LNCAP (cell line): ENCODE measurements around the gene AGPAT3.

Experiments
- CTCF ChIP-seq: fragments of 450-650 bp; IDR thresholded peaks from 2 replicates; pipeline ENCODE4 v1.5.1; 2017; ENCODE audit warnings: mild to moderate bottlenecking

The AGPAT3 gene

GRCh38 chr21:43884861-43885417 is 19.9 kb downstream of the AGPAT3 start:
- TF ChIP-seq CTCF, result no peak

GRCh38 chr21:43885721-43886120 is 20.7 kb downstream of the AGPAT3 start:
- TF ChIP-seq CTCF, result no peak

GRCh38 chr21:43886565-43886964 is 21.5 kb downstream of the AGPAT3 start:
- TF ChIP-seq CTCF, result no peak

- TF ChIP-seq CTCF, result no peak
These were observed 24.0 kb downstream of the AGPAT3 start for GRCh38 chr21:43889069-43889468.

- no peak for TF ChIP-seq CTCF
These were observed 25.0 kb downstream of the AGPAT3 start for GRCh38 chr21:43890042-43890441.

GRCh38 chr21:43892334-43892733 is 27.3 kb downstream of the AGPAT3 start:
- TF ChIP-seq CTCF, result no peak

GRCh38 chr21:43892984-43893535 is 28.0 kb downstream of the AGPAT3 start:
- no peak for TF ChIP-seq CTCF
